Epithelial cell of esophagus (primary cell): ENCODE data around the gene PSTK.

ENCODE experiments used
- DNase-seq: peaks from one replicate; pipeline ENCODE4 v3.0.0; 2010; ENCODE audit warnings: low read depth
- H3K4me3 ChIP-seq: 2 replicates; pipeline ENCODE4 v1.5.1; 2011; ENCODE audit warnings: mild to moderate bottlenecking, low read length, control low read depth
- CTCF ChIP-seq: IDR thresholded peaks from 2 replicates; pipeline ENCODE4 v1.5.1; 2011; ENCODE audit warnings: low read depth, mild to moderate bottlenecking, low read length, control low read depth, inconsistent platforms; ENCODE audit not compliant: insufficient read depth; ENCODE audit errors: missing control alignments

Gene PSTK

GRCh38 chr10:123009105-123009820, 29.1 kb downstream of the PSTK start:
- DNase-seq = no peak
- H3K4me3 ChIP-seq = peak overlapping the region; percentile 93
- no peak for TF ChIP-seq CTCF

- no peak overlapping the region for H3K4me3 ChIP-seq
- no peak for DNase-seq
- no peak for TF ChIP-seq CTCF
These were observed 31.8 kb downstream of the PSTK start for GRCh38 chr10:123011987-123012386.

- DNase-seq = peak; percentile 78
- TF ChIP-seq CTCF = no peak
- H3K4me3 ChIP-seq = no peak overlapping the region
These were observed 33.5 kb downstream of the PSTK start for GRCh38 chr10:123013456-123014419.

GRCh38 chr10:123014772-123015171, 34.6 kb downstream of the PSTK start:
- no peak for TF ChIP-seq CTCF
- H3K4me3 ChIP-seq = no peak overlapping the region
- no peak for DNase-seq

GRCh38 chr10:123016228-123016627, 36.0 kb downstream of the PSTK start:
- no peak for DNase-seq
- no peak overlapping the region for H3K4me3 ChIP-seq
- no peak for TF ChIP-seq CTCF

GRCh38 chr10:123017421-123018165, 37.4 kb downstream of the PSTK start:
- DNase-seq = peak; percentile 87
- H3K4me3 ChIP-seq = no peak overlapping the region
- TF ChIP-seq CTCF = no peak
